GM10266 (cell line): ENCODE data around the gene CBL.

ENCODE experiments used
- DNase-seq: peaks from one replicate; pipeline ENCODE4 v3.0.0; 2012; ENCODE audit errors: extremely low spot score
- TF ChIP-seq, protein P1 (sequence below): IDR thresholded peaks from 2 replicates; pipeline ENCODE4 v1.5.1; 2012; ENCODE audit warnings: mild to moderate bottlenecking, low read depth; ENCODE audit not compliant: control insufficient read depth, insufficient read depth; ENCODE audit errors: missing control alignments

The CBL gene

GRCh38 chr11:119322921-119323531, 116.9 kb downstream of the CBL start:
- no peak for DNase-seq
- TF ChIP-seq, protein P1, sequence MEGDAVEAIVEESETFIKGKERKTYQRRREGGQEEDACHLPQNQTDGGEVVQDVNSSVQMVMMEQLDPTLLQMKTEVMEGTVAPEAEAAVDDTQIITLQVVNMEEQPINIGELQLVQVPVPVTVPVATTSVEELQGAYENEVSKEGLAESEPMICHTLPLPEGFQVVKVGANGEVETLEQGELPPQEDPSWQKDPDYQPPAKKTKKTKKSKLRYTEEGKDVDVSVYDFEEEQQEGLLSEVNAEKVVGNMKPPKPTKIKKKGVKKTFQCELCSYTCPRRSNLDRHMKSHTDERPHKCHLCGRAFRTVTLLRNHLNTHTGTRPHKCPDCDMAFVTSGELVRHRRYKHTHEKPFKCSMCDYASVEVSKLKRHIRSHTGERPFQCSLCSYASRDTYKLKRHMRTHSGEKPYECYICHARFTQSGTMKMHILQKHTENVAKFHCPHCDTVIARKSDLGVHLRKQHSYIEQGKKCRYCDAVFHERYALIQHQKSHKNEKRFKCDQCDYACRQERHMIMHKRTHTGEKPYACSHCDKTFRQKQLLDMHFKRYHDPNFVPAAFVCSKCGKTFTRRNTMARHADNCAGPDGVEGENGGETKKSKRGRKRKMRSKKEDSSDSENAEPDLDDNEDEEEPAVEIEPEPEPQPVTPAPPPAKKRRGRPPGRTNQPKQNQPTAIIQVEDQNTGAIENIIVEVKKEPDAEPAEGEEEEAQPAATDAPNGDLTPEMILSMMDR, result no peak

DNA sequence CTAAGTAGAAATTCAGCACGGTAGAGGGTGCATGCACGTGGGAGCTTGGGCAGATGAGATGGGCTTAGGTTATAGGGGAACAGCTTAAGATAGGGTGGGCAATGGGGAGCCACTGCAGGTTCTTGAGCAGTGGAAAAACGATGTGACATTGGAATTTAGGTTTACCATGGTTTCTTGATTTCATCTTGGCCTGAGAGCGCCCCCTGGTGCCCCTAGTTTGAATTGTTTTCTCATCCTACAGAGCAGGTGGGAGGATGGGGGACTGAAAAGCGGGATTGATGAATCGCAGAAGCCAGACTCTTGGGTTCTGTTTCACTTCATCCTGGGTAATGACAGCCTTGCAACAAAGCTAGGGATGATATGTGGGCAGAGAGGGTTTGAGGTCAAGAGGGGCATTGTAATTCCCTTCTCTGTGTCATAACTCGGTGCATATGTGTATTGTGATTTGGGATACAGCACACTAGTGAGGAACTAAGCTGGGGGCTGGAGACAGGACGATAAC, 117.4 kb downstream of the CBL start:
- TF ChIP-seq, protein P1, result peak; percentile 87
- peak; percentile 67 for DNase-seq

GRCh38 chr11:119324189-119324588, 118.0 kb downstream of the CBL start:
- no peak for DNase-seq
- TF ChIP-seq, protein P1, result no peak

DNA sequence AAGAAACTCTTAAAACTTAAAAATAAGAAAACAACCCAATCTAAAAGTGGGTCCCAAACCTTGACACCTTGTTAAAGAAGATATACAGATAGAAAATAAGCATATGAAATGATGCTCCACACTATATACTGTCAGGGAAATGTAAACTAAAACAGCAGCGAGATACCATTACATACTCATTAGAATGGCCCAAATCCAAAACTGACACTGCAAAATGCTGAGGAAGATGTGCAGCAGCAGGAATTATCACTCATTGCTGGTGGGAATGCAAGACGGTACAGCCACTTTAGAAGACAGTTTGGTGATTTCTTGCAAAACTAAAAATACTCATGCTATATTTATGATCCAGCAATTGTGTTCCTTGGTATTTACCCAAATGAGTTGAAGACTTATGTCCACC, 123.2 kb downstream of the CBL start:
- TF ChIP-seq, protein P1, result no peak
- DNase-seq, result no peak

- TF ChIP-seq, protein P1, result no peak
- no peak for DNase-seq
These were observed 124.1 kb downstream of the CBL start for GRCh38 chr11:119330237-119330636.

DNA sequence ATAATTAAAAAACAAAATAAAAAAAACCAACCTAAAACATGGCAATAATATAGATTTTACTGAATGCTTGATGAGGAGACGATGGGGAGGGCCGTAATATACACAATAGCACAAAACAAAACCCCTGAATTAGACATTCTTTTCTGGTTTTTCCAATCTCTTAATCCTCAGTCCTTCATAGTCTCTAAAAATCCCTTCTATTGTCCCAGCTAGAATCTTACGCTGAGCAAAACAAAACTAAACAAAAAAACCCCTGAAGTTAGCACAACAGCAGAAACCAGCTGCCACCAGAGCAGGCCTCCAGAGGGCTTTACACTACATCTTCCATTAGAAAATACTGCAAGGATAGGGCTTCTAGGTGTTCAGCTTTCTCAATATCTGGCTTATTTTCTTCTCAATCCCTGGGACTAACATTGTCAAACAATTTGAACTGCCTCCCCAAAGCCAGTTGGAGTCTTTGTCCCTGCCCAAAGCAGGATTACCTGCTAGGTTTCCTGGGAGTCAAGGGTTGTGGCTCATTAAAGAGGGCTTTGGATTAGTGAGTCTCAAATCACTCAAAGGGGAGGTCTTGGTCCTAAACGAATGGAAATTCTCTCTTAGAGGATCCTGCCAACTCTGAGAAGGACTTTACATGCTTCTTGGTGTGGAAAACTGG, 126.1 kb downstream of the CBL start:
- no peak for DNase-seq
- TF ChIP-seq, protein P1, result no peak
